Activated CD8-positive, alpha-beta T cell treated with anti-CD3 and anti-CD28 coated beads for 36 hours (primary cell): Measurements from ENCODE around the gene VAMP8. TPM values are rescaled to one million over a fixed set of nuclear protein-coding genes. Genes with fewer than 3 reads are reported as not detected.

Source experiments
- ATAC-seq: fragments of 200-7000 bp; cut with Tn5 transposase; one replicate; pipeline ENCODE4 v1.10.0; 2021; ENCODE audit warnings: mild to moderate bottlenecking, moderate library complexity
- CTCF ChIA-PET: fragments of 350-600 bp; sonication (Branson Sonifier 250); formaldehyde crosslinking; loops from one replicate; lab custom pipeline; 2021; ENCODE audit warnings: antibody characterized with exemption; lab: Charles Lee
- POLR2A ChIA-PET: fragments of 350-600 bp; sonication (Branson Sonifier 250); formaldehyde crosslinking; loops from one replicate; lab custom pipeline; 2021; ENCODE audit warnings: antibody characterized with exemption; lab: Charles Lee
- DNase-seq: peaks from one replicate; pipeline ENCODE4 v3.0.0-alpha.2; 2020
- H3K27ac Mint-ChIP-seq: one replicate; pipeline ENCODE4 v1.8.0; 2021; ENCODE audit warnings: mild to moderate bottlenecking, mixed read lengths
- H3K27me3 Mint-ChIP-seq: one replicate; pipeline ENCODE4 v1.8.0; 2021; ENCODE audit warnings: mixed read lengths
- H3K36me3 Mint-ChIP-seq: one replicate; pipeline ENCODE4 v1.8.0; 2021; ENCODE audit warnings: low read depth, mixed read lengths
- H3K4me1 Mint-ChIP-seq: one replicate; pipeline ENCODE4 v1.8.0; 2021; ENCODE audit warnings: low read depth, mixed read lengths
- H3K4me3 Mint-ChIP-seq: one replicate; pipeline ENCODE4 v1.8.0; 2021; ENCODE audit warnings: mild to moderate bottlenecking, moderate library complexity, mixed read lengths
- H3K9me3 Mint-ChIP-seq: one replicate; pipeline ENCODE4 v1.8.0; 2021; ENCODE audit warnings: mixed read lengths
- CTCF ChIP-seq: fragments of 200-600 bp; IDR thresholded peaks from one replicate; pipeline ENCODE4 v1.8.0; 2022; ENCODE audit warnings: antibody characterized with exemption, mild to moderate bottlenecking
- intact Hi-C: fragments of 100-400 bp; cut with micrococcal nuclease; formaldehyde crosslinking; loops from one replicate; pipeline ENCODE4 v1.10.0; 2022
- total RNA-seq, 2 experiments: library from RNA; stranded (reverse); gene quantifications; one replicate each; pipeline ENCODE4 v1.2.3, GENCODE V29; 2021

Gene VAMP8
- total RNA-seq, 2 experiments from 2014 or later = 84.5 to 91.1 TPM

GRCh38 chr2:85575739-85576138 lies 1.6 kb upstream of the VAMP8 start:
- no peaks in the 10 kb centered on the region for H3K27me3 Mint-ChIP-seq
- peaks cover 8% of the 10 kb centered on the region for H3K36me3 Mint-ChIP-seq
- no peak for TF ChIP-seq CTCF
- peaks cover 19% of the 10 kb centered on the region for H3K4me1 Mint-ChIP-seq
- H3K4me3 Mint-ChIP-seq = no peak overlapping the region
- no peak for DNase-seq
- ChIA-PET CTCF (no interaction called here), POLR2A (interaction anchor here (1.2 to 1.7 kb wide), 3 partner anchors 30 to 137 kb away, joined by 3 to 4 read pairs (median 3); no protein-coding TSS in a partner anchor)
- H3K27ac Mint-ChIP-seq = no peak overlapping the region
- H3K9me3 Mint-ChIP-seq = no peaks in the 10 kb centered on the region
- no peak for ATAC-seq
- intact Hi-C loops = no loop called here

- ChIA-PET POLR2A (interaction anchor here (0.6 to 3.0 kb wide), 10 partner anchors 10 to 158 kb away, joined by 3 to 12 read pairs (median 6); partner anchors contain the start of genes C2orf68, GGCX, MAT2A and RNF181), CTCF (interaction anchor here (0.7 to 2.3 kb wide), 5 partner anchors 10 to 51 kb away, joined by 3 to 8 read pairs (median 3); partner anchors contain the start of gene RNF181)
- DNase-seq (no peak), ATAC-seq (no peak)
- Mint-ChIP-seq H3K9me3 (no peaks in the 10 kb centered on the region), H3K4me1 (peaks cover 19% of the 10 kb centered on the region), H3K36me3 (peaks cover 15% of the 10 kb centered on the region), H3K27me3 (no peaks in the 10 kb centered on the region), H3K4me3 (peak overlapping the region; percentile 96), H3K27ac (peak overlapping the region; percentile 90)
- no peak for TF ChIP-seq CTCF
- intact Hi-C loops = no loop called here
These were observed 362 bp upstream of the VAMP8 start for GRCh38 chr2:85577063-85577385.

GRCh38 chr2:85578243-85579180 lies 1.1 kb downstream of the VAMP8 start:
- ATAC-seq (peak; percentile 41), DNase-seq (peak; percentile 54)
- POLR2A ChIA-PET = interaction anchor here (0.5 to 3.0 kb wide), 20 partner anchors 12 to 224 kb away, joined by 3 to 12 read pairs (median 4); partner anchors contain the start of genes C2orf68, ELMOD3, GGCX and MAT2A
- intact Hi-C loops = no loop called here
- Mint-ChIP-seq H3K4me3 (peak overlapping the region; percentile 96), H3K9me3 (no peaks in the 10 kb centered on the region), H3K36me3 (peaks cover 21% of the 10 kb centered on the region), H3K4me1 (peaks cover 30% of the 10 kb centered on the region), H3K27ac (peak overlapping the region; percentile 90), H3K27me3 (no peaks in the 10 kb centered on the region)
- no peak for TF ChIP-seq CTCF
- CTCF ChIA-PET = interaction anchor here (0.7 to 2.3 kb wide), 8 partner anchors 9 to 160 kb away, joined by 3 to 8 read pairs (median 4); partner anchors contain the start of genes RNF181 and SH2D6

- peak overlapping the region; percentile 96 for H3K4me3 Mint-ChIP-seq
- ATAC-seq (no peak), DNase-seq (no peak)
- peaks cover 23% of the 10 kb centered on the region for H3K36me3 Mint-ChIP-seq
- H3K27me3 Mint-ChIP-seq = no peaks in the 10 kb centered on the region
- ChIA-PET POLR2A (interaction anchor here (0.5 to 3.0 kb wide), 11 partner anchors 11 to 225 kb away, joined by 3 to 12 read pairs (median 3); partner anchors contain the start of genes ELMOD3, GGCX, MAT2A and RETSAT), CTCF (interaction anchor here (0.7 to 1.3 kb wide), 4 partner anchors 8 to 15 kb away, joined by 3 to 5 read pairs (median 4); partner anchors contain the start of gene RNF181)
- peak overlapping the region; percentile 90 for H3K27ac Mint-ChIP-seq
- H3K9me3 Mint-ChIP-seq = no peaks in the 10 kb centered on the region
- intact Hi-C loops = no loop called here
- no peak for TF ChIP-seq CTCF
- peaks cover 35% of the 10 kb centered on the region for H3K4me1 Mint-ChIP-seq
These were observed 2.0 kb downstream of the VAMP8 start for GRCh38 chr2:85579266-85579935.
